ENCODE results near the gene SHROOM3. TPM values are rescaled to one million over a fixed set of nuclear protein-coding genes. Genes with fewer than 3 reads are reported as not detected.

The SHROOM3 gene
- total and polyA plus RNA-seq, 2 of the 13 experiments (the other 11 are each of a cell fraction or from before 2014, with no cell fraction given) = 0.01 TPM; not detected in 1

DNA sequence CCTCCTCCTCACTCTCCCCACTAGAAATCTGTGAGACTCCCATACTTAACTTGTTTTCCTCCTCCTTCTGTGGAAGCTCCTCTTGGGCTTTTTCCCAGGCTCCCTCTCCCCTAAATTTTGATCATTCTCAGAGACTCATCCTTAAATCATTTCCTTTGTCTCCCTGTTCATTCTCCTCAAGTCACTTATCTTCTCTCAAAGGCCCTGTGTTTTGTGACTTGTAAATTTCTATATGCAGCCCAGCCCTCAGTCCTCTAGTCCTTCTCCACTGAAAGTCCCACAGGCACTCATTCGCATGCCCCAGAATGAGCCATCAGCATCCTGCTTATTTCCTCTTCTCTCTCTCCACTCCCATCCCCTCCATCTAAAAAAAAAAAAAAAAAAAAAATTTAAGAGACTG, 291.1 kb downstream of the SHROOM3 start:
- no peak for DNase-seq (ENCODE audit: low spot score)
- CTCF ChIA-PET (ENCODE audit: low intra/inter-chr PET ratio, low total read pairs) = no interaction called here
- TF ChIP-seq BRD4 (CRISPR knock-in tag; IDR thresholded peaks at IDR 0.05) = no peak
- no peak for TF ChIP-seq ZNF597 (CRISPR knock-in tag; IDR thresholded peaks at IDR 0.05)
- TF ChIP-seq ZNF788 (CRISPR knock-in tag; IDR thresholded peaks at IDR 0.05; ENCODE audit: borderline replicate concordance) = no peak
- TF ChIP-seq ZNF780A (CRISPR knock-in tag; IDR thresholded peaks at IDR 0.05) = no peak
- TF ChIP-seq ATF2 (CRISPR knock-in tag; IDR thresholded peaks at IDR 0.05) = no peak
- no peak for TF ChIP-seq ZNF292 (CRISPR knock-in tag; IDR thresholded peaks at IDR 0.05; ENCODE audit: borderline replicate concordance, low read depth)
- no peak for TF ChIP-seq ADNP (CRISPR knock-in tag; IDR thresholded peaks at IDR 0.05)
- no peak for TF ChIP-seq ZNF768 (CRISPR knock-in tag; IDR thresholded peaks at IDR 0.05)
- no peak for TF ChIP-seq RBM39 (IDR thresholded peaks at IDR 0.05; ENCODE audit: low read depth, low read length, poor library complexity, severe bottlenecking)
- no peak for TF ChIP-seq ZBTB20 (CRISPR knock-in tag; IDR thresholded peaks at IDR 0.05; ENCODE audit: borderline replicate concordance, low read depth)
- no peak for TF ChIP-seq ZFX (CRISPR knock-in tag; IDR thresholded peaks at IDR 0.05; ENCODE audit: low read depth)
- TF ChIP-seq ZNF703 (CRISPR knock-in tag; IDR thresholded peaks at IDR 0.05; ENCODE audit: borderline replicate concordance) = no peak
- no peak for TF ChIP-seq JARID2 (CRISPR knock-in tag; IDR thresholded peaks at IDR 0.05; ENCODE audit: insufficient replicate concordance)
- no peak for TF ChIP-seq ZNF572 (CRISPR knock-in tag; IDR thresholded peaks at IDR 0.05)
- no peak for TF ChIP-seq TAF15 (IDR thresholded peaks at IDR 0.05; ENCODE audit: low read depth, low read length, poor library complexity, severe bottlenecking)
- no peak for TF ChIP-seq PCBP1 (IDR thresholded peaks at IDR 0.05; ENCODE audit: borderline replicate concordance, low read depth, low read length)
- no peak for TF ChIP-seq NFIC (IDR thresholded peaks at IDR 0.05; ENCODE audit: low read length)
- no peak for TF ChIP-seq ZNF839 (CRISPR knock-in tag; IDR thresholded peaks at IDR 0.05; ENCODE audit: borderline replicate concordance)
- no peak for TF ChIP-seq ZNF101 (CRISPR knock-in tag; IDR thresholded peaks at IDR 0.05; ENCODE audit: borderline replicate concordance, low read depth)
- H4K20me1 ChIP-seq (ENCODE audit: insufficient read depth, low read length) = no peaks in the 10 kb centered on the region
- H3K79me2 ChIP-seq (ENCODE audit: insufficient read depth, low read length) = no peaks in the 10 kb centered on the region
- POLR2A ChIA-PET = no interaction called here
- 87% methylated on average over 1 of the region's 1 CpG for WGBS (ENCODE audit: low lambda C conversion rate)
- no peak overlapping the region for H3K9ac ChIP-seq (ENCODE audit: insufficient read depth, low read depth, low read length)
- in situ Hi-C loops (cut with HindIII; ENCODE audit: extremely low pct_ligation_motif_present, low pct_unique_long_range_greater_than_20kb) = no loop called here
- BruUV-seq (replicated peaks) = no TSS peak
- ATAC-seq = no peak
- H3K9me3 ChIP-seq (ENCODE audit: low read length) = no peaks in the 10 kb centered on the region
- no peak overlapping the region for H3K4me2 ChIP-seq (ENCODE audit: low read depth, low read length)
- no peak overlapping the region for H2AFZ ChIP-seq (ENCODE audit: low read length)
- no peak overlapping the region for H3K27ac ChIP-seq (ENCODE audit: extremely low read length, insufficient read depth, low read length)
- H3K36me3 ChIP-seq (replicated peaks in 1 of 2; ENCODE audit: control insufficient read depth in 1 of 2, insufficient read depth in 2 of 2, low read length in 2 of 2) = no peaks in the 10 kb centered on the region
- intact Hi-C loops (cut with micrococcal nuclease; ENCODE audit: unreplicated experiment) = no loop called here
- H3K4me3 ChIP-seq (replicated peaks in 1 of 3; ENCODE audit: insufficient read depth in 1 of 3, low read depth in 2 of 3, low read length in 3 of 3) = no peak overlapping the region
- no peaks in the 10 kb centered on the region for H3K4me1 ChIP-seq (ENCODE audit: insufficient read depth, low read length)
- peaks cover 0 to 3% of the 10 kb centered on the region in 2 experiments; a peak in 1 of 5 replicates for H3K27me3 ChIP-seq (ENCODE audit: control insufficient read depth in 1 of 2, insufficient read depth in 2 of 2, low read length in 2 of 2)
- FAIRE-seq = no peak

Measured in HepG2 (cell line).